ENCODE results near the gene PDIA5.
A peak's percentile ranks its signal among the peaks of the same experiment; 100 is the strongest.

The PDIA5 gene

GRCh38 chr3:123122525-123123315, 55.9 kb downstream of the PDIA5 start:
- peaks cover 98% of the 10 kb centered on the region for H3K36me3 Mint-ChIP-seq (ENCODE audit: low read depth)
- peak overlapping the region; percentile 53 for H3K27ac Mint-ChIP-seq
- no peaks in the 10 kb centered on the region for H3K9me3 Mint-ChIP-seq
- no peaks in the 10 kb centered on the region for H3K27me3 Mint-ChIP-seq
- H3K4me3 Mint-ChIP-seq: no peak overlapping the region
- DNase-seq: no peak
- H3K4me1 Mint-ChIP-seq (ENCODE audit: low read depth): no peaks in the 10 kb centered on the region

GRCh38 chr3:123123716-123124616, 57.1 kb downstream of the PDIA5 start:
- Mint-ChIP-seq H3K36me3 (ENCODE audit: low read depth) (peaks cover 98% of the 10 kb centered on the region), H3K27ac (no peak overlapping the region), H3K9me3 (no peaks in the 10 kb centered on the region), H3K27me3 (no peaks in the 10 kb centered on the region), H3K4me1 (ENCODE audit: low read depth) (no peaks in the 10 kb centered on the region), H3K4me3 (no peak overlapping the region)
- no peak for DNase-seq

- Mint-ChIP-seq H3K27me3 (no peaks in the 10 kb centered on the region), H3K27ac (no peak overlapping the region)
Measured at GRCh38 chr3:123124971-123125370, 58.1 kb downstream of the PDIA5 start.

GRCh38 chr3:123126031-123126430, 59.2 kb downstream of the PDIA5 start:
- Mint-ChIP-seq H3K9me3 (no peaks in the 10 kb centered on the region), H3K36me3 (ENCODE audit: low read depth) (peaks cover 97% of the 10 kb centered on the region), H3K27ac (no peak overlapping the region)

More at GRCh38 chr3:123124971-123125370, 58.1 kb downstream of the PDIA5 start:
- Mint-ChIP-seq H3K4me1 (ENCODE audit: low read depth) (no peaks in the 10 kb centered on the region), H3K9me3 (no peaks in the 10 kb centered on the region), H3K36me3 (ENCODE audit: low read depth) (peaks cover 98% of the 10 kb centered on the region), H3K4me3 (no peak overlapping the region)
- no peak for DNase-seq

GRCh38 chr3:123126653-123127052, 59.8 kb downstream of the PDIA5 start:
- H3K27ac Mint-ChIP-seq: no peak overlapping the region
- H3K4me3 Mint-ChIP-seq: no peak overlapping the region
- no peak for DNase-seq
- H3K36me3 Mint-ChIP-seq (ENCODE audit: low read depth): peaks cover 95% of the 10 kb centered on the region
- no peaks in the 10 kb centered on the region for H3K27me3 Mint-ChIP-seq
- H3K9me3 Mint-ChIP-seq: no peaks in the 10 kb centered on the region
- H3K4me1 Mint-ChIP-seq (ENCODE audit: low read depth): no peaks in the 10 kb centered on the region

More at GRCh38 chr3:123126031-123126430, 59.2 kb downstream of the PDIA5 start:
- DNase-seq: no peak
- no peaks in the 10 kb centered on the region for H3K27me3 Mint-ChIP-seq
- H3K4me3 Mint-ChIP-seq: no peak overlapping the region
- H3K4me1 Mint-ChIP-seq (ENCODE audit: low read depth): no peaks in the 10 kb centered on the region

- Mint-ChIP-seq H3K9me3 (no peaks in the 10 kb centered on the region), H3K36me3 (ENCODE audit: low read depth) (peaks cover 93% of the 10 kb centered on the region), H3K27me3 (no peaks in the 10 kb centered on the region), H3K4me3 (no peak overlapping the region), H3K27ac (no peak overlapping the region), H3K4me1 (ENCODE audit: low read depth) (no peaks in the 10 kb centered on the region)
- DNase-seq: no peak
Measured at GRCh38 chr3:123129092-123129491, 62.3 kb downstream of the PDIA5 start.

GRCh38 chr3:123129532-123129931, 62.7 kb downstream of the PDIA5 start:
- DNase-seq: no peak
- Mint-ChIP-seq H3K27me3 (no peaks in the 10 kb centered on the region), H3K27ac (no peak overlapping the region), H3K4me3 (no peak overlapping the region), H3K9me3 (no peaks in the 10 kb centered on the region), H3K36me3 (ENCODE audit: low read depth) (peaks cover 93% of the 10 kb centered on the region), H3K4me1 (ENCODE audit: low read depth) (no peaks in the 10 kb centered on the region)

- no peaks in the 10 kb centered on the region for H3K27me3 Mint-ChIP-seq
- no peak overlapping the region for H3K27ac Mint-ChIP-seq
- DNase-seq: no peak
- no peaks in the 10 kb centered on the region for H3K9me3 Mint-ChIP-seq
- no peaks in the 10 kb centered on the region for H3K4me1 Mint-ChIP-seq (ENCODE audit: low read depth)
- H3K36me3 Mint-ChIP-seq (ENCODE audit: low read depth): peaks cover 93% of the 10 kb centered on the region
- H3K4me3 Mint-ChIP-seq: no peak overlapping the region
Measured at GRCh38 chr3:123130079-123130750, 63.4 kb downstream of the PDIA5 start.

GRCh38 chr3:123134671-123135070, 67.8 kb downstream of the PDIA5 start:
- no peaks in the 10 kb centered on the region for H3K4me1 Mint-ChIP-seq (ENCODE audit: low read depth)
- H3K4me3 Mint-ChIP-seq: no peak overlapping the region
- no peaks in the 10 kb centered on the region for H3K27me3 Mint-ChIP-seq
- no peak overlapping the region for H3K27ac Mint-ChIP-seq
- H3K36me3 Mint-ChIP-seq (ENCODE audit: low read depth): peaks cover 86% of the 10 kb centered on the region
- no peak for DNase-seq
- no peaks in the 10 kb centered on the region for H3K9me3 Mint-ChIP-seq

GRCh38 chr3:123137001-123137400, 70.2 kb downstream of the PDIA5 start:
- Mint-ChIP-seq H3K4me1 (ENCODE audit: low read depth) (no peaks in the 10 kb centered on the region), H3K9me3 (no peaks in the 10 kb centered on the region), H3K4me3 (no peak overlapping the region), H3K27me3 (no peaks in the 10 kb centered on the region), H3K27ac (no peak overlapping the region), H3K36me3 (ENCODE audit: low read depth) (peaks cover 88% of the 10 kb centered on the region)
- DNase-seq: no peak

GRCh38 chr3:123138839-123139444, 72.1 kb downstream of the PDIA5 start:
- no peak overlapping the region for H3K27ac Mint-ChIP-seq
- peaks cover 87% of the 10 kb centered on the region for H3K36me3 Mint-ChIP-seq (ENCODE audit: low read depth)
- no peaks in the 10 kb centered on the region for H3K27me3 Mint-ChIP-seq
- no peaks in the 10 kb centered on the region for H3K4me1 Mint-ChIP-seq (ENCODE audit: low read depth)
- H3K4me3 Mint-ChIP-seq: no peak overlapping the region
- H3K9me3 Mint-ChIP-seq: no peaks in the 10 kb centered on the region
- DNase-seq: no peak

GRCh38 chr3:123139522-123139921, 72.7 kb downstream of the PDIA5 start:
- Mint-ChIP-seq H3K27me3 (no peaks in the 10 kb centered on the region), H3K9me3 (no peaks in the 10 kb centered on the region), H3K4me1 (ENCODE audit: low read depth) (no peaks in the 10 kb centered on the region), H3K36me3 (ENCODE audit: low read depth) (peaks cover 87% of the 10 kb centered on the region), H3K27ac (no peak overlapping the region), H3K4me3 (no peak overlapping the region)
- DNase-seq: no peak

GRCh38 chr3:123140550-123140949, 73.7 kb downstream of the PDIA5 start:
- H3K36me3 Mint-ChIP-seq (ENCODE audit: low read depth): peaks cover 87% of the 10 kb centered on the region
- H3K27me3 Mint-ChIP-seq: no peaks in the 10 kb centered on the region
- H3K9me3 Mint-ChIP-seq: no peaks in the 10 kb centered on the region
- no peak overlapping the region for H3K4me3 Mint-ChIP-seq
- H3K27ac Mint-ChIP-seq: no peak overlapping the region
- DNase-seq: no peak
- no peaks in the 10 kb centered on the region for H3K4me1 Mint-ChIP-seq (ENCODE audit: low read depth)

GRCh38 chr3:123141276-123141675, 74.5 kb downstream of the PDIA5 start:
- H3K9me3 Mint-ChIP-seq: no peaks in the 10 kb centered on the region
- no peak overlapping the region for H3K4me3 Mint-ChIP-seq
- H3K27me3 Mint-ChIP-seq: no peaks in the 10 kb centered on the region
- H3K4me1 Mint-ChIP-seq (ENCODE audit: low read depth): no peaks in the 10 kb centered on the region
- DNase-seq: no peak
- H3K36me3 Mint-ChIP-seq (ENCODE audit: low read depth): peaks cover 92% of the 10 kb centered on the region
- no peak overlapping the region for H3K27ac Mint-ChIP-seq

All from activated T-cell treated with anti-CD3 and anti-CD28 coated beads, Interleukin-2, amount 50 U/mL, for 24 hours (primary cell).